SK-N-SH (cell line): ENCODE results near the gene STT3A.

Experiments
- CTCF ChIP-seq: fragments of 200-600 bp; sonication (generic); IDR thresholded peaks from 2 replicates; pipeline ENCODE4 v1.6.1; 2017; ENCODE audit warnings: antibody characterized with exemption, mild to moderate bottlenecking, moderate library complexity
- GABPA ChIP-seq: IDR thresholded peaks from 2 replicates; pipeline ENCODE4 v1.4.0; 2012; ENCODE audit warnings: low read depth, mild to moderate bottlenecking
- NFIC ChIP-seq: IDR thresholded peaks from 2 replicates; pipeline ENCODE4 v1.4.0; 2012; ENCODE audit warnings: borderline replicate concordance
- POLR2AphosphoS5 ChIP-seq: IDR thresholded peaks from 2 replicates; pipeline ENCODE4 v1.6.1; 2012; ENCODE audit warnings: low read depth, low read length
- REST ChIP-seq: IDR thresholded peaks from 2 replicates; pipeline ENCODE4 v1.6.1; 2012; ENCODE audit warnings: mild to moderate bottlenecking, low read depth, low read length, moderate library complexity
- RFX5 ChIP-seq: IDR thresholded peaks from 2 replicates; pipeline ENCODE4 v1.6.1; 2012; ENCODE audit warnings: mild to moderate bottlenecking, improper control_type of control experiment, low read length
- YY1 ChIP-seq: IDR thresholded peaks from 2 replicates; pipeline ENCODE4 v1.4.0; 2012; ENCODE audit warnings: low read depth, mild to moderate bottlenecking
- TF ChIP-seq, protein P1 (sequence below): IDR thresholded peaks from 2 replicates; pipeline ENCODE4 v1.4.0; 2012; ENCODE audit warnings: low read depth

- TF ChIP-seq CTCF (no peak), RFX5 (no peak), REST (no peak), POLR2AphosphoS5 (no peak), GABPA (no peak), NFIC (no peak), YY1 (no peak)
- TF ChIP-seq, protein P1, sequence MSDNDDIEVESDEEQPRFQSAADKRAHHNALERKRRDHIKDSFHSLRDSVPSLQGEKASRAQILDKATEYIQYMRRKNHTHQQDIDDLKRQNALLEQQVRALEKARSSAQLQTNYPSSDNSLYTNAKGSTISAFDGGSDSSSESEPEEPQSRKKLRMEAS: no peak
Measured at GRCh38 chr11:125600663-125601062, 8.0 kb downstream of the STT3A start.
